Measurements from ENCODE around the gene SLC5A9. TPM values are rescaled to one million over a fixed set of nuclear protein-coding genes. Genes with fewer than 3 reads are reported as not detected.

The SLC5A9 gene
- total RNA-seq, 1 experiment from 2014 or later: not detected

GRCh38 chr1:48215222-48215621 lies 7.3 kb upstream of the SLC5A9 start:
- DNase-seq (ENCODE audit: low read depth, low spot score): no peak
- TF ChIP-seq CTCF (IDR thresholded peaks at IDR 0.05 in 2 of 3, conservative IDR thresholded peaks at IDR 0.05 in 1 of 3; ENCODE audit: borderline replicate concordance in 1 of 3, insufficient read depth in 1 of 3, low read depth in 2 of 3, low read length in 2 of 3) (no peak), ZNF274 (IDR thresholded peaks at IDR 0.05; ENCODE audit: low read depth, low read length) (no peak), EGR1 (IDR thresholded peaks at IDR 0.05; ENCODE audit: low read depth) (no peak), EZH2 (IDR thresholded peaks at IDR 0.05) (no peak), SIN3A (IDR thresholded peaks at IDR 0.05; ENCODE audit: low read depth) (no peak), REST (IDR thresholded peaks at IDR 0.05; ENCODE audit: low read depth) (no peak), ZFX (IDR thresholded peaks at IDR 0.05) (no peak), ZBTB33 (IDR thresholded peaks at IDR 0.05; ENCODE audit: extremely low read depth, insufficient replicate concordance, low read length) (no peak), POLR2A (IDR thresholded peaks at IDR 0.05; ENCODE audit: borderline replicate concordance, extremely low read depth, insufficient read depth, insufficient read length) (no peak), TCF7L2 (IDR thresholded peaks at IDR 0.05; ENCODE audit: borderline replicate concordance, extremely low read depth, insufficient read depth, insufficient read length) (no peak), RAD21 (IDR thresholded peaks at IDR 0.05; ENCODE audit: low read depth) (no peak), CBX3 (IDR thresholded peaks at IDR 0.05; ENCODE audit: low read depth) (no peak), SP1 (IDR thresholded peaks at IDR 0.05; ENCODE audit: low read depth) (no peak), EZH2phosphoT487 (IDR thresholded peaks at IDR 0.05; ENCODE audit: borderline replicate concordance) (no peak), ATF3 (IDR thresholded peaks at IDR 0.05) (no peak), FOSL1 (IDR thresholded peaks at IDR 0.05; ENCODE audit: low read depth) (no peak), CEBPB (IDR thresholded peaks at IDR 0.05; ENCODE audit: low read depth) (no peak), SRF (IDR thresholded peaks at IDR 0.05; ENCODE audit: low read depth) (no peak)
- Histone ChIP-seq H3K4me3 (replicated peaks in 1 of 2; ENCODE audit: low read depth in 1 of 2, low read length in 2 of 2) (no peak overlapping the region), H3K4me1 (ENCODE audit: control insufficient read depth in 1 of 2, insufficient read depth in 2 of 2, low read length in 2 of 2) (no peaks in the 10 kb centered on the region), H3K9me3 (ENCODE audit: control insufficient read depth in 1 of 2, insufficient read depth in 1 of 2, low read depth in 1 of 2, low read length in 2 of 2) (no peaks in the 10 kb centered on the region), H3K36me3 (ENCODE audit: control insufficient read depth in 1 of 2, insufficient read depth in 2 of 2, low read length in 2 of 2) (no peaks in the 10 kb centered on the region), H3K9ac (ENCODE audit: low read length) (no peak overlapping the region), H3K4me2 (ENCODE audit: low read length) (no peak overlapping the region), H3K27me3 (ENCODE audit: insufficient read depth, low read length) (0 out of 2 replicates have a peak, but pooled peaks cover 4% of the 10 kb centered on the region), H3K27ac (ENCODE audit: low read depth, low read length) (no peak overlapping the region), H3K79me2 (ENCODE audit: insufficient read depth, low read length) (no peaks in the 10 kb centered on the region), H3K9me2 (ENCODE audit: insufficient read depth) (no peaks in the 10 kb centered on the region), H2AFZ (ENCODE audit: low read depth, low read length, poor library complexity, severe bottlenecking) (no peak overlapping the region), H4K20me1 (ENCODE audit: insufficient read depth) (no peaks in the 10 kb centered on the region)
- intact Hi-C loops (cut with micrococcal nuclease): no loop called here
- BruUV-seq (replicated peaks): no TSS peak
- POLR2A ChIA-PET: no interaction called here
- RAD21 ChIA-PET (ENCODE audit: low non-redundant PET in 1 of 2, low total read pairs in 2 of 2, uncharacterized antibody in 2 of 2, unreplicated experiment in 2 of 2): no interaction called here
- ATAC-seq: no peak
- CTCF ChIA-PET: no interaction called here

All from HCT116 (cell line).